H9 (cell line): ENCODE results near the gene RPRD1B. TPM values are rescaled to one million over a fixed set of nuclear protein-coding genes. Genes with fewer than 3 reads are reported as not detected.

ENCODE experiments used
- DNase-seq: peaks from one replicate; pipeline ENCODE4 v3.0.0-alpha.2; 2017
- H2AFZ ChIP-seq: one replicate; pipeline ENCODE4 v1.6.1; 2013; ENCODE audit warnings: mild to moderate bottlenecking, low read length, control low read depth, moderate library complexity
- H2AK5ac ChIP-seq: 2 replicates; pipeline ENCODE4 v1.6.1; 2013; ENCODE audit warnings: low read length, control low read depth, mixed read lengths; ENCODE audit not compliant: insufficient read length
- H2BK120ac ChIP-seq: one replicate; pipeline ENCODE4 v1.6.1; 2013; ENCODE audit warnings: low read depth, mild to moderate bottlenecking, low read length, control low read depth, inconsistent platforms; ENCODE audit not compliant: poor library complexity, severe bottlenecking
- H2BK12ac ChIP-seq: 2 replicates; pipeline ENCODE4 v1.6.1; 2013; ENCODE audit warnings: low read length, control low read depth, mixed read lengths, low read depth; ENCODE audit not compliant: insufficient read length
- H2BK15ac ChIP-seq: 2 replicates; pipeline ENCODE4 v1.6.1; 2013; ENCODE audit warnings: low read depth, low read length, control low read depth
- H2BK20ac ChIP-seq: one replicate; pipeline ENCODE4 v1.6.1; 2013; ENCODE audit warnings: low read depth, mild to moderate bottlenecking, low read length, control low read depth, inconsistent platforms; ENCODE audit not compliant: poor library complexity, severe bottlenecking
- H2BK5ac ChIP-seq: 2 replicates; pipeline ENCODE4 v1.6.1; 2013; ENCODE audit warnings: low read length, control low read depth, mixed read lengths; ENCODE audit not compliant: insufficient read length
- H3K14ac ChIP-seq: 2 replicates; pipeline ENCODE4 v1.6.1; 2013; ENCODE audit warnings: low read length, control low read depth; ENCODE audit not compliant: insufficient read depth
- H3K18ac ChIP-seq: 2 replicates; pipeline ENCODE4 v1.6.1; 2013; ENCODE audit warnings: low read depth, mild to moderate bottlenecking, mixed read lengths, low read length, control low read depth; ENCODE audit not compliant: insufficient read length
- H3K23ac ChIP-seq: 2 replicates; pipeline ENCODE4 v1.6.1; 2013; ENCODE audit warnings: low read length, control low read depth, mixed read lengths, low read depth; ENCODE audit not compliant: insufficient read length
- H3K23me2 ChIP-seq: 2 replicates; pipeline ENCODE4 v1.6.1; 2013; ENCODE audit warnings: low read depth, mild to moderate bottlenecking, mixed read lengths, low read length, control low read depth; ENCODE audit not compliant: insufficient read length, poor library complexity, severe bottlenecking
- H3K27ac ChIP-seq: 2 replicates; pipeline ENCODE4 v1.5.1; 2013; ENCODE audit warnings: low read length, control low read depth, mixed read lengths, low read depth; ENCODE audit not compliant: insufficient read length
- H3K27me3 ChIP-seq: 2 replicates; pipeline ENCODE4 v1.6.1; 2013; ENCODE audit warnings: low read length, control low read depth, inconsistent platforms; ENCODE audit not compliant: insufficient read depth
- H3K4ac ChIP-seq: 2 replicates; pipeline ENCODE4 v1.6.1; 2013; ENCODE audit warnings: low read depth, mild to moderate bottlenecking, control low read depth, inconsistent platforms, low read length, moderate library complexity
- H3K4me1 ChIP-seq: 2 replicates; pipeline ENCODE4 v1.6.1; 2013; ENCODE audit warnings: low read length, control low read depth, inconsistent platforms; ENCODE audit not compliant: insufficient read depth
- H3K4me2 ChIP-seq: 2 replicates; pipeline ENCODE4 v1.6.1; 2013; ENCODE audit warnings: low read length, control low read depth, mixed read lengths; ENCODE audit not compliant: insufficient read length, insufficient read depth
- H3K56ac ChIP-seq: 2 replicates; pipeline ENCODE4 v1.6.1; 2013; ENCODE audit warnings: low read depth, mild to moderate bottlenecking, mixed read lengths, low read length, control low read depth; ENCODE audit not compliant: insufficient read length
- H3K79me1 ChIP-seq: 2 replicates; pipeline ENCODE4 v1.6.1; 2013; ENCODE audit warnings: low read depth, mild to moderate bottlenecking, moderate library complexity, low read length, control low read depth, inconsistent platforms; ENCODE audit not compliant: insufficient read depth, poor library complexity, severe bottlenecking
- H3K79me2 ChIP-seq: 2 replicates; pipeline ENCODE4 v1.6.1; 2013; ENCODE audit warnings: low read length, control low read depth, inconsistent platforms; ENCODE audit not compliant: insufficient read depth
- H3K9ac ChIP-seq: 2 replicates; pipeline ENCODE4 v1.6.1; 2013; ENCODE audit warnings: low read length, control low read depth, mixed read lengths; ENCODE audit not compliant: insufficient read length; ENCODE audit errors: extremely low read depth
- H3K9me3 ChIP-seq: one replicate; pipeline ENCODE4 v1.6.1; 2013; ENCODE audit warnings: low read depth, low read length, inconsistent platforms; ENCODE audit not compliant: control insufficient read depth
- H3T11ph ChIP-seq: one replicate; pipeline ENCODE4 v1.6.1; 2013; ENCODE audit warnings: mild to moderate bottlenecking, low read length, control low read depth, inconsistent platforms
- H4K20me1 ChIP-seq: one replicate; pipeline ENCODE4 v1.6.1; 2013; ENCODE audit not compliant: control insufficient read depth, insufficient read length, insufficient read depth
- H4K5ac ChIP-seq: 2 replicates; pipeline ENCODE4 v1.6.1; 2013; ENCODE audit warnings: low read depth, mild to moderate bottlenecking, mixed read lengths, low read length, control low read depth; ENCODE audit not compliant: insufficient read length
- H4K8ac ChIP-seq: replicated peaks from 2 replicates; pipeline ENCODE4 v1.6.1; 2013; ENCODE audit warnings: low read length, control low read depth, mixed read lengths, low read depth; ENCODE audit not compliant: insufficient read length
- H4K91ac ChIP-seq: 2 replicates; pipeline ENCODE4 v1.6.1; 2013; ENCODE audit warnings: low read depth, mild to moderate bottlenecking, moderate library complexity, mixed read lengths, low read length, control low read depth; ENCODE audit not compliant: insufficient read length
- H3K27ac Mint-ChIP-seq, 3 experiments: 2 replicates in 2 of 3; 3 replicates in 1 of 3; pipeline ENCODE4 v1.8.0; 2020 to 2021; ENCODE audit warnings: mixed read lengths in 3 of 3, mild to moderate bottlenecking in 1 of 3, moderate library complexity in 1 of 3
- H3K27me3 Mint-ChIP-seq: 2 replicates; pipeline ENCODE4 v1.8.0; 2021; ENCODE audit warnings: low read depth, mild to moderate bottlenecking, moderate library complexity, mixed read lengths
- H3K36me3 Mint-ChIP-seq, 3 experiments: 2 replicates in 2 of 3; 3 replicates in 1 of 3; pipeline ENCODE4 v1.8.0; 2020 to 2021; ENCODE audit warnings: low read depth in 3 of 3, mixed read lengths in 3 of 3; ENCODE audit not compliant: insufficient read depth in 1 of 3
- H3K4me1 Mint-ChIP-seq, 2 experiments: 2 replicates each; pipeline ENCODE4 v1.8.0; 2020; ENCODE audit warnings: mixed read lengths in 2 of 2
- H3K4me3 Mint-ChIP-seq, 2 experiments: 2 replicates in 1 of 2; 3 replicates in 1 of 2; pipeline ENCODE4 v1.8.0; 2020 to 2021; ENCODE audit warnings: mild to moderate bottlenecking in 2 of 2, mixed read lengths in 2 of 2, moderate library complexity in 1 of 2
- H3K9me3 Mint-ChIP-seq, 2 experiments: 2 replicates in 1 of 2; 3 replicates in 1 of 2; pipeline ENCODE4 v1.8.0; 2020; ENCODE audit warnings: mild to moderate bottlenecking in 2 of 2, mixed read lengths in 2 of 2, moderate library complexity in 1 of 2
- WGBS: extraction: QIAGEN DNeasy Blood & Tissue Kit; methylation state at CpG from one replicate; pipeline ENCODE4 v1.1.7; 2013; ENCODE audit warnings: missing lambda C conversion rate, low lambda C conversion rate, mixed read lengths; ENCODE audit not compliant: insufficient read length; ENCODE audit errors: extremely low coverage; 5-methylcytosine and 5-hydroxymethylcytosine counted together
- total RNA-seq: library from RNA; stranded (reverse); gene quantifications from 2 replicates; pipeline ENCODE4 v1.2.1, GENCODE V29; 2021
- TF ChIP-seq, protein P1 (sequence below): fragments of 200-600 bp; sonication (generic); conservative IDR thresholded peaks from 3 replicates; pipeline ENCODE4 v1.8.0; 2021; ENCODE audit warnings: antibody characterized with exemption, mild to moderate bottlenecking

The RPRD1B gene
- total RNA-seq, 1 experiment from 2014 or later = 34.3 TPM

DNA sequence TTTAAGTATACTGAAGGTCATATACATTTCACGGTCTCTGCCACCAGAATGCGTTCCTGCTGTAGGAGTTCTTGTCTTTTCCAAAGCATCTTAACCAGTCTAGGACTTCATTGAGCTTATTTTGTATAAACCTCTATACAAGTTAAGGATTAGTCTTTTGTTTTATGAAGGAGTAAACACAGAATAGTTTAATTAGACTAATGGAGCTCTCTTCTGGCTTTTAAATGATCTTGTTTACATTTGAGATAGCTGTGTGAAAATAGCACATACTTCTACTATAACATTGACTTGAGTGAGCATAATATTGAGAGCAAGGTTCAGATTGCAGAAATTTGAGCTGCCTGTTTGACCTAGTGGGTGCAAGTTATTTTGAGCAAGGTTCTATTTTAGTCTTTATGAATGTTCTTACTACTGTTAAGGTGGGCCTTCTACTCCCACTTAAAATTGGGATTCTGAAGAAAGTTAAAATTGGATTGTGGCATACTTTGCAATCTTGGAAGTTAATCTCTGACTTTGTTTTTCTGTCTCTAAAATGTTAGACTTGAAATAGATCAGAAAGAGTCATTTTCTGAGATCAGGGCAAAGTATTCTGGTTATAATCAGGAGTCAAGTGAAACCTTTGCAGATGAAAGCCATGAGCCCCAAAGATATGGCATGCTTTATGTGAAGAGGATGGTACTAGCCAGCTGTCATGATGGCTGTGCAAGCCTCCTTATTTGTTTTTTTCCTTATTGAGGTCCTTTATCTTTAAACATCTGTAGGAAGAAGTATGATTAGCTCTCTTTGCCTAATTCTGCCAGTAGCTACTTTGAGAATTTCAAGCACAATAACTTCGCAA, 41.8 kb downstream of the RPRD1B start:
- no peak overlapping the region for H2BK12ac ChIP-seq
- no peak overlapping the region for H2BK20ac ChIP-seq
- H3K9ac ChIP-seq = no peak overlapping the region
- no peak overlapping the region for H2AFZ ChIP-seq
- Mint-ChIP-seq H3K4me3 (no peak overlapping the region), H3K9me3 (no peaks in the 10 kb centered on the region), H3K36me3 (peaks cover 26 to 59% (median 43%) of the 10 kb centered on the region in 3 experiments; a peak in 6 of 7 replicates), H3K4me1 (peaks cover 12 to 20% of the 10 kb centered on the region in 2 experiments), H3K27ac (no peak overlapping the region), H3K27me3 (no peaks in the 10 kb centered on the region)
- TF ChIP-seq, protein P1, sequence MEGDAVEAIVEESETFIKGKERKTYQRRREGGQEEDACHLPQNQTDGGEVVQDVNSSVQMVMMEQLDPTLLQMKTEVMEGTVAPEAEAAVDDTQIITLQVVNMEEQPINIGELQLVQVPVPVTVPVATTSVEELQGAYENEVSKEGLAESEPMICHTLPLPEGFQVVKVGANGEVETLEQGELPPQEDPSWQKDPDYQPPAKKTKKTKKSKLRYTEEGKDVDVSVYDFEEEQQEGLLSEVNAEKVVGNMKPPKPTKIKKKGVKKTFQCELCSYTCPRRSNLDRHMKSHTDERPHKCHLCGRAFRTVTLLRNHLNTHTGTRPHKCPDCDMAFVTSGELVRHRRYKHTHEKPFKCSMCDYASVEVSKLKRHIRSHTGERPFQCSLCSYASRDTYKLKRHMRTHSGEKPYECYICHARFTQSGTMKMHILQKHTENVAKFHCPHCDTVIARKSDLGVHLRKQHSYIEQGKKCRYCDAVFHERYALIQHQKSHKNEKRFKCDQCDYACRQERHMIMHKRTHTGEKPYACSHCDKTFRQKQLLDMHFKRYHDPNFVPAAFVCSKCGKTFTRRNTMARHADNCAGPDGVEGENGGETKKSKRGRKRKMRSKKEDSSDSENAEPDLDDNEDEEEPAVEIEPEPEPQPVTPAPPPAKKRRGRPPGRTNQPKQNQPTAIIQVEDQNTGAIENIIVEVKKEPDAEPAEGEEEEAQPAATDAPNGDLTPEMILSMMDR = no peak
- H3K9me3 ChIP-seq = no peaks in the 10 kb centered on the region
- H3K79me1 ChIP-seq = peaks cover 3% of the 10 kb centered on the region
- H2BK5ac ChIP-seq = no peak overlapping the region
- no peak overlapping the region for H3K18ac ChIP-seq
- H2BK120ac ChIP-seq = no peak overlapping the region
- H4K20me1 ChIP-seq = no peaks in the 10 kb centered on the region
- no peaks in the 10 kb centered on the region for H3K23me2 ChIP-seq
- DNase-seq = no peak
- H3K4me1 ChIP-seq = no peaks in the 10 kb centered on the region
- no peak overlapping the region for H4K8ac ChIP-seq
- no CpG with 5 or more reads among the region's 3 CpGs for WGBS
- no peak overlapping the region for H4K91ac ChIP-seq
- H2AK5ac ChIP-seq = no peak overlapping the region
- no peak overlapping the region for H4K5ac ChIP-seq
- H3K4me2 ChIP-seq = no peak overlapping the region
- H2BK15ac ChIP-seq = no peak overlapping the region
- H3K79me2 ChIP-seq = peaks cover 1% of the 10 kb centered on the region; the same call in 1 of the 2 replicates
- no peak overlapping the region for H3K4ac ChIP-seq
- no peak overlapping the region for H3K14ac ChIP-seq
- H3K23ac ChIP-seq = no peak overlapping the region
- H3K27ac ChIP-seq = no peak overlapping the region
- no peak overlapping the region for H3T11ph ChIP-seq
- H3K56ac ChIP-seq = no peak overlapping the region
- no peaks in the 10 kb centered on the region for H3K27me3 ChIP-seq
